Stimulated activated CD4-positive, alpha-beta T cell treated with anti-CD3 and anti-CD28 coated beads, Interleukin-4, amount 100 ng/mL, for 48 hours (primary cell): Measurements from ENCODE around the gene MALRD1.

Source experiments
- DNase-seq, 2 donors: peaks; one replicate each; pipeline ENCODE4 v3.0.0-alpha.2; 2020; ENCODE audit warnings: low read depth in 2 of 2

The MALRD1 gene

DNA sequence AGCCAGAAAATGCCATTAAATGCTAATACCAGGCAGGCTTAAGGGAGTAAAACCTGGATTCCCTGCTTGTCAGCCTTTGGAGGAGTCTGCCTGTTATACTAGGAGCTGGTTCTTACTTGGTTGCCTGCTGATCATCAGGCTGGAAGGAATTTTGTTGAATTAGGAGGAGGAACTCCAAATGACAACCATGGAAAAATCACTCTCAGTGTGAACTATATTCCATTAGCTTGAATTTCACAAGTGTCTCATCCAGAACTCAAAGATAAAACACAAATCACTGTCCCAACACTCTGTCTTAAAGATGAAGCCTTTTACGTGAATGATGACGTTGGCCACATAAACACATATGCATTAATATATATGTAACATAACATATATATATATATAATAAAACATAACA is 528.8 kb downstream of the MALRD1 start:
- no peak for DNase-seq

DNA sequence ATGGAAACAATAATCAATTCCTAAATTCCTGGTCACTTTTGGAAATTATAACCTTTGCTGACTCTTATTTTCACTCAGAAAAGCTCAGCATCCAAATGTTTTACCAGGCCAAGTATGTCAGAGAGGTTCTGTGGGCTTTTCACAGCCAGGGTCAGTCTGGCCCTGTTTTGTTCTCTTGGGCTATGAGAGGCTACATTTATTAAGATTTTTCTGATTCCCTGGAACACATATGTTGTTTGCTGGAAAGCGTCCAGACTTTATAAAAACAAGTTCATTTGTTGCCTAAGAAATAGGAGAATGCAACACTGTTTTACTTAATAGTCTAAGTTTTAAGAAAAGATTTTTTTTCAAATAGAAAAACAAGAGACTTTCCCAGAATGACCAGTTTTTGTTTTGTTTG is 529.2 kb downstream of the MALRD1 start:
- no peak for DNase-seq

DNA sequence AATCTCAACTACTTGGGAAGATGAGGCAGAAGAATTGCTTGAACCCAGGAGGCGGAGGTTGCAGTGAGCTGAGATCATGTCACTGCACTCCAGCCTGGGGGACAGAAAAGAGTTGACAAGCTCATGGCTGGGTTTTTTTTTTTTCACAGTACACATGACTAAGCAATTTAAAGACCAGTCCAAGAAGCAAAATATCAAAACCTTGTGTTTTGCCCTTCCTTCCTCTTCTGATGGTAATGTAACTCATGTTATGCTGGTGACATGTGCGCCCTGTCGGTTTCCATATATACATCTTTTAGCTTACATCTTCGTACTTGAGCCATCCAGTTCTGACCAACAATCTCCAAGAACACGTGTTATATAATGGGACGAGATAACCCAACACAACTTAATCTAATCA is 530.0 kb downstream of the MALRD1 start:
- no peak for DNase-seq

DNA sequence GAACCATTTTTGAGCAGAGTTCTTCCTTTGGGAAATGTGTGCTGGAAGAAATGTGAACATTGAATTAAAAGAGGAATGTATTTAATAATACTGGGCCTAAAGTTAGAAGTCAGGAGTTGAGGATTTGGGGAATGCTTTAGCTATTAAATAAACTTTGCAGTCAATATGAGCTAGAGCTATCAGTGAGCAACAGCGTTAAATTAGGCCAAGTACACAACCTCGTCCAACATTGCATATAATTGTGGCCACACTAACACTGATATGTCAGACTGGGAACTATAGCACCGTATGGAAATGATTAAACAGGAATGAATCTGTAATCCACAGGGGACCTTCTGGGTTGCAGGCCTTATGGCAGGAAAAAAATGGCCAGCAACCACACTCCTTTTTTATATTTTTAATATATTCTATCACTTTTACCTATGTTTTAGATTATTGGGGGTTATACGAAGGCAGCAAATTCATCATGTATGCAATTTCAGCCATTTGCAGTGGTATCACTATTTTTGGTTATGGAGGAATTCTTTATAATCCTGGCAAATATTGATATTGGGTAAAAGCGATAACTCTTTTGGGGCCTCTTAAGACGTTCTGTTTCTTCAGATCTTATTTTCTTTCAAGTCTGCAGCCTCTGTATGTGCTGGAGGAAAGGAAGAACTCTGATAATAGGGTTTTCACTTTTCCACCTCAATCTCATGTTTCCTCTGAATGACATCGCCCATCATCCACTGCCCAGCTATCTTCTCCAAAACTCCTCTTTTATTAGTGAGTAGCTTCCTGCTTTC is 531.4 kb downstream of the MALRD1 start:
- DNase-seq, result no peak

DNA sequence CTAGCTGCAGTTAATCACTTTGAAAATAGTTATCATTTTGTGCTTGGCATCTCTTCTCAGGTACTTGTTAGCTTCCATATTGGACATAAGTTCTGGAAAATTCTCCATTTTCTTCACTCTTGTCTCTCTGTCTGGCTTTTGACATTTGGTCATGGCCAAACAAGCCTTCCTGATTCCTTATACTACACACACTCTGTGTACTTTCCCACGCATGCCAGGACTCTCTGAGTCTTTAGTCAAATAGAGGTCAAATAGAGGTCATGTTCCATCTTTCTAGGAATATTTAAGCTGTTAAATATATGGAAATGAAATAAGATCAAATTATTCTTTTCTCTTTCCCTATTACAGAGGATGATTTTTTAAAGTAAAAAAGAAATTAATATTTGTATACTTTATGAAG is 532.1 kb downstream of the MALRD1 start:
- DNase-seq, result no peak

DNA sequence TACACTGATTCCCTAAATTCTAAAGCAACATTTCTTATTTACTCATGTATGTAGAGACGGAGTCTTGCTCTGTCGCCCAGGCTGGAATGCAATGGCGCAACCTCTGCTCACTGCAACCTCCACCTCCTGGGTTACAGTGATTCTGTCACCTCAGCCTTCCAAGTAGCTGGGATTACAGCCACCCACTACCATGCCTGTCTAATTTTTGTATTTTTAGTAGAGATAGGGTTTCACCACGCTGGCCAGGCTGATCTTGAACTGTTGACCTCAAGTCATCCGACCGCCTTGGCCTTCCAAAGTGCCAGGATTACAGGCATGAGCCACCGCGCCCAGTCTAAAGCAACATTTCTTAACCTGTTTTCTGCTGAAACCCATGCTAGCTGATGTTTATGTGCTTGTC is 540.0 kb downstream of the MALRD1 start:
- no peak for DNase-seq

DNA sequence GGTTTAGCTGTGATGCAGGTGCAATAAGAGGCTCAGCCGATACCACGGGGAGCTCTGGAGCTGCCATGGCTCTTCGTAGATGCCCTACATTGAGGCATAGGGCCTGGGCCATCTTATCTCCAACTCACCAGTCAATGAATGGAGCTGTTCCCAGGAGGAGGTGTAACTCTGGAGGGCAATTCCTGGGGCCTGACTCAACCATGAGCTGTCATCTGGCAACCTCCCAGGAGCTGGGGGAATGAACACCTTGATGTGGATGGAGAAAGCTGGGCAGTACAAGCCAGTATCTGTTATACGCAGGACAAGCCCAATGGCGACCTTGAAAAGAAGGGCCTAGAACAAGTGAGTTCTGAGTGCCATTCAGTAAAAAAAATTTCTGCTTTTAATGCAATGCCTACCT is 543.7 kb downstream of the MALRD1 start:
- DNase-seq, result no peak

DNA sequence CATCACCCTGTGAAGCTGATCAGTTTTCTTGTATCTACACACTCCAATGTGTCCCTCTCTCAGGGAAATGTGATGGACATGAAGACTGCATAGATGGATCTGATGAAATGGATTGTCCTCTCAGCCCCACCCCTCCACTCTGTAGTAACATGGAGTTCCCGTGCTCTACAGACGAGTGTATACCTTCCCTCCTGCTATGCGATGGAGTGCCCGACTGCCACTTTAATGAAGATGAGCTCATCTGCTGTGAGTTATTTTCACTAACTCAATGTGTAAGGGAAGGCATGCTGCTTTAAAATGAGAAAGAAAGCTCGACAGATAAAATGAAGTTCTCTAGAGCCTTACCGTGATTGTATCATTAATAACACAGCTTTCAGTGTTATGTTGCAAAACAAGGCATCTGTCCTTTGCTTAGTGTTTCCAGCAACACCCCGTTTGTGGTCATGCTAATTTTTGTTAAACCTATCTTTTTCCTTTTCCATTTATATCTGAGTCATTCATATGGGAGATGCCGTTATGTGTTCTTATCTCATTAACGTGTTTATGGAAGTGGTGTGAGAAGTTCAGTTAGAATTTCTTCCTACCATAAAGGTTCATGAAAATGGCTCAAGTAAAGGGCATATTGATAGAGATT is 546.7 kb downstream of the MALRD1 start:
- DNase-seq, result no peak

DNA sequence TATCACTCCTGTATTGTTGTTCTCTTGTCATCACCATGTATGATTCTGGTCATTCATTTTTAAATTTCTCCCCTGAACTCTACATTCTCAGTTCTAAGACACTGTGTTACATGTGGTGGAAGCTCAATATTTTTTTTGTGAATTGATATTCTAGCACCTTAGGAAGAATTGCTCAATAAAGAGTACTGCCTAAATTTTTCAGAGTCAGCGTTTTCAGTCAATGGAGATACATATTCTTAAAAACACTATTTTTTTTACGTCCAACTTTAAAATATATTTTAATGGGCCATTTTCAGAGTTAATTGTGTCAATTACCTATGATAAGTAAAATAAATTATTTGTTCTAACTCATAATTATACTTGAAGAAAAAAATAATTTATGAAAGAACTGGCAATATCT is 557.2 kb downstream of the MALRD1 start:
- no peak for DNase-seq

DNA sequence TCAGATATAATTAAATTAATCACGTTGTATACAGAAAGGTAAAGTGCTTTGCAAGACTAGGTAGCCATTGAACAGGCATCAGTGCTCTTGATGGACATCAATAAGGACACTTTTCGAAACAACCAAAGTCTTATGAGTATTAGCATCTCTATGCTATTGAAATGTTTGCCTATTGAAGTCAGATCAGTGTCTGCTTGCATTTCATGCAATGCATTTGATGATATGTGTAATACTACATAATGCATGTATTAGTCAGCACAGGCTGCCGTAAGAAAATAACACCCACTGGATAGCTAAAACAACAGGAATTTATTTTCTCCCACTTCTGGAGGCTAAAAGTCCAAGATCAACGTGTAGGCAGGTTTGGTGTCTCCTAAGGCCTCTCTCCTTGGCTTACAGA is 558.4 kb downstream of the MALRD1 start:
- no peak for DNase-seq

DNA sequence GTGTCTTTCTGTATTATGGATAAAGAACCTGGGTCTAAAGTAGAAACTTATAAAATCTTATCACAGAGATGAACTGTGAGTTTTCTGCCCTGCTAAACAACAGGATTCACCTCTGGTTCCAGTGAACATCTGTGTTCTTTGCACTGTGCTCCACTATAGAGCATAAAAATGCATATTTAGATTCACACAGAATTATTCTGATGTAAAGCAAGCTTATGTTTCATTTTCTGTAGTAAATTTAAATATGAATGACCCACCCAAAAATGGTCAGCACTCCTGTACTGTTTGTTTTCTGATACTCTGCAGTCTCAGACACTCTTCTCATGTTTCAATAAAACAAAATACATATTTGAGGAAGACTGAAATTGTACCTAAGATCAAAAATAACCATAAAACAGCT is 563.2 kb downstream of the MALRD1 start:
- DNase-seq, result no peak

DNA sequence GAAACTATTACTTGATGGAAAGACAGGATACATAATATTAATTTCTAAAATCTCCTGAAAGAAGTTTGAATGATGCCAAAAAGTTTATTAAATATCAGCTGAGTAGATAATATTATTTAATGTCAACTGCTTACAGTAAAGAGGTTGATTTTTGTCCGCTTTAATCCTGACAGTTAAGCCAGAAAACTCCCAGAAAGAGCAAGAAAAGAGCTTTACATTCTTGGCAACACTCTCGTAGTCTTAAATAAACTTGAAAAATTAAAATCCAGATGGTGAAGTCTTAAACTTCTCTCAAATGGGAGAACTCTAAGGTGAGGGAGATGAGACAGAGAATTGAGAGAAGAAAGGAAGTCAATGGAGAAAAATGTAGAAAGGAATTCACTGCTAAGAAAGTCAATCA is 568.4 kb downstream of the MALRD1 start:
- no peak for DNase-seq

DNA sequence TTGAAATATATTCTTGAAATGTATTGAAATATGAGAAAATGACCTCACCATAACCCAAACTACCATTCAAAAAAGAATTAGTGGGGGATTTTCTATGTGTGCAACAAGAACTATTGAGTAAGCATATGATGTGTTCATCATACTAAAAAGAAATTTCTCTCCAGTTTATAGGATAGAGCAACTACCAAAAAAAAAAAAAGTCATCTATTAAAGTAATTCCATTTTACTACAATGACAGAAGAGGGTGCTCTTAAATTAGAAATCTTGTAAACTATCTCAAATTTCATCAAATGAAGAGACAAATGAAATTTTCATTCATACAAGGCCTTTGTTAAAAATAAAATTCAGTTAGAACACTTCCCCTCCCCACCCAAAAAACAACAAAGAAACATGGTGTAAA is 572.2 kb downstream of the MALRD1 start:
- no peak for DNase-seq

DNA sequence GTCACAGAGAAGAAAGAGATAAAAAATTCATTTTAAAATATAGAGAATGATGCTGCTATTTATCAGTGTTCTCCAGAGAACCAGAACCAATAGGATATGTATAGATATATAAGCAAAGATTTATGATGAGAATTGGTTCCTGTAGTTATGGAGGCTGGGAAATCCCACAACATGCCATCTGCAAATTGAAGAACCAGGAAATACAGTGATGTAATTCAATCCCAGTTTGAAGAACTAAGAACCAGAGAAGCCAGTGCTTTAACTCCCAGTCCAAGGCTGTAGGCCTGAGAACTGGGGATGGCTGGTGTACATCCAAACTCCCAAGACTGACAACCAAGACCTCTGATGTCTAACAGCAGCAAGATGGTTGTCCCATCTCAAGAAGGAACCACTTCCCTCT is 574.7 kb downstream of the MALRD1 start:
- no peak for DNase-seq

DNA sequence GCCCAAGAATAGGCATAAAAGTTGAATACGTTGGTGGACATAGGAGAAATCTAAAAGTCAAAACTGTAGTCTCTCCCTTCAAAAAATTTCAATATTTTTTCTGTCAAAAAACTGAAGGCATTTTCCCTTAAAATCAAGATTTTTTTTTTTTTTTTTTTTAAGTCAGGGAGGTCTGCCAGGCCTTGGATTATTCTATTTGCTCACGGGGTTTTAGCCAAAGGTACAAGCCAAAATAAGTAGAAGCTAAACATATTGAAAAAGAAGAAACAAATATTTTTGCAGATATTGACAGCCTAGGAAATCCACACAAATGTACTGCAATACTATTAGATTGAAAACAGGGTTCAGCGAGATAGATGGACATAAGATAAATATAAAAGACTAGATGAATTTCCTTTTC is 577.6 kb downstream of the MALRD1 start:
- no peak for DNase-seq

DNA sequence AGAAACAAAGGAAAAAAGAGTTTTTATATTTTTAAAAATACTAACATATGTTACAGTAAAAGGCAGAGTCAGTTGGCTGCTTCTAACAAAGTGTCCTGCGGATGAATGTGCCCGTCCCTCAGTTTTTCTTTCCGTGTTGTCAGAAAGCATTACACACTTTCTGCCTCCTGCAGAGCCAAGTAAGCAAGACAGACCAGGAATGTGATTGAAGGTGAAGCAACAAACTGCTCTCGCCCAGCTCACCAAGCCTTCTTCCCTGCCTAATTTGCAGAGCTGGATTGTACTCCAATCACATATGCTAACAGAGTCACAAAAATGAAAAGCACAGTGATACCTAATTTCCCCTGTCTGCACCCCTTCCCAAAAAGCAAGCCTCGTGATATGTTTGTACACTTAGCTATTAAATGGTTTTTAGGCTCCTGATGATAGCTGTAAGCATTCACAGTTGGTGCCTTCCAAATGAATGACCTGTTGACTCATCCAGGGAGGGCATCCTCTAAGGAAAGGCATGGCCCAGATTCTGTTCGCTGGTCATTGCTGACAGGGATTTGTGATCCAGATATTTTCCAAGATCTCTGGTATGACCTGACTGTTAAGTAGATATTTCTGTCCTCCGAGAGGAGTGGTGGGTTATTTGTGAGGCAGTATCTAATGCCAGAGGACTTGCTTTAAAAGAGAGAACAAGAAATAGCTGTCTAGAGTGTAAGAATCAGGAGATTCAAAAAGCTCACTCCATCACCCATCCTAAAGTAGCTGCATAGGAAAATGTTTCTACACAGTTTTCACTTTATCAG is 580.4 kb downstream of the MALRD1 start:
- no peak for DNase-seq

DNA sequence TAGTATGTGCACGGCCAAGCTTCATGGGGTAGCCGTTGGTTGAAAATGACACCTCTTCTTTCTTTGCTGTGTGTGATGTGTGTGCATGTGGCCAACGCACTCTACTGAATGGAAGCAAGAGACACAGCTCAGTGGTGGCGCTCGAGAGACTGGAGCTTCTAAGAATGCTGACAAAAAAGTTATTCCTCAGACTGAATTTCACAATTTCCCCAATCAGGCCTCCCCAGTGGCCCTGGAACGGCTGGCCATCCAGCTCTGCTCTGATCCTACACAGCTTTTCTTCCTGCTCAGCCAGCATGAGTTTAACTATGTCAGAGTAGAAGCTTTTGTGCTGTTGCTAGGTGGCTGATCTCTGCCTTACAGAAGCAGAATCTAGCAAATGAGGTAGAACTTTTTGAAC is 581.0 kb downstream of the MALRD1 start:
- no peak for DNase-seq

DNA sequence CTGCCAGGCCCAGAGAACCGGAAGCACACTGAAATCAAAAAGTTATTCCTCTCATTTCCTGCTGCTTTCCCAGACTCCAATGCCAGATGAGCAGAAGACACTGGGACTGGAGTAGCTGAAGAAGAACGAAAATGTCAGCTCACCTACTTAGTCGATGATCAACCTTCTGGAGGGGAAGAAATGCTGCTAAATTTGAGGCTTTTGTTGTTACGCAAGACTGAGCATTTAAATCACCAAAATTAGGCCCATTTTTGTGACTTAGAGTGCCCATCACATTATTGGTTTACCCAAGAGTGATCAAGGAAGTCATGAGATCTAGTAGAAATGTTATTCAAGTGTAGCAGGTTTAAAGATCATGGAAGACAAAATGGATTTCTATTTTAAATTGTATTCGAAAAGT is 585.6 kb downstream of the MALRD1 start:
- DNase-seq, result no peak

DNA sequence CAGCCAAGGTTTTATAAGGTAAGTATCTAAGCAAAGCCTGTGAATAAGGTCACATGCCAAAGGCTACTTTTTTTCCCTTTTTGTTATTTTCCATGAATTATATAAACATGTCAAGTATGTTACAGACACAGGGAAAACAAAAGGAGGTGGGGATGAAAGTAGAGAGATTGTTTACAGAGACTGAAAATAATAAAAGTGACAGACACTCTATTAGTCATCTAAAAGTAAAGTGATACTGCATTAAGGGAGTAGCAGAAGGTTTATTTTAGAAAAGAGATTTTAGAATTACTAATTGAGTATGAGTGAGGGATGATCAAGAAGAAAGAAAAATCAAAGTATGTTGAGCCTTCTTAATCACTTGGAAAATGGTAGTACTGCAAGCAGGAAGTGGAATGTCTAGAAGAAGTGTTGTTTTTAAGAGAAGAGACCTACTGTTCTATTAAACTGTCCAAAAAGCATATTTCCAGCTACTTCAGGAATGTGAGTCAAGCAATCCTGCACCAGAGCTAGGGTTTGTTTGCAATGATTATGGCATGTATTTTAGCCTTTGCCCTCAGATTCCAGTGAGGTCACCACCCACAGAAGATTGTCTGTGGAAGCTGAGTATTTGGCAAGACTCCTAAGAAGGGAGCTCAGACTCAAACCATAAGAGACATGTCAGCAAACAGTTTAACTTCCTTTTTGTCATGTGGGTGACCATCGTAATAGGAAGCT is 589.7 kb downstream of the MALRD1 start:
- DNase-seq, result no peak

DNA sequence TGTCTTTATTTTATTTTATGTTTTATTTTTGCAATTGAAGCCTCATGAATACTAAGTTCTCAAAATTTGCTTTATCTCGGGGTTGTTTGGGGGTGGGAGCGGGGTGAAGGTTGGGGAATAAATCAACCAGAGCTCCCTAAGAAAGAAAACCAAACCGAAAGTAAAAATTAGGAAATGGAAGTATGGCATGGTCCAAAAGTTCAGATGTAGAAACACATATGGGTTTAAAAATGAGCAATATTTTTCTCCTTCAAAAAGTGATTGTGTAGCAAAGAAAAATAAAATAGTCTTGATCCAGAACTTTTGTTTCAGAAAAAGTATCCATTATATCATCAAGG is 590.3 kb downstream of the MALRD1 start:
- no peak for DNase-seq

DNA sequence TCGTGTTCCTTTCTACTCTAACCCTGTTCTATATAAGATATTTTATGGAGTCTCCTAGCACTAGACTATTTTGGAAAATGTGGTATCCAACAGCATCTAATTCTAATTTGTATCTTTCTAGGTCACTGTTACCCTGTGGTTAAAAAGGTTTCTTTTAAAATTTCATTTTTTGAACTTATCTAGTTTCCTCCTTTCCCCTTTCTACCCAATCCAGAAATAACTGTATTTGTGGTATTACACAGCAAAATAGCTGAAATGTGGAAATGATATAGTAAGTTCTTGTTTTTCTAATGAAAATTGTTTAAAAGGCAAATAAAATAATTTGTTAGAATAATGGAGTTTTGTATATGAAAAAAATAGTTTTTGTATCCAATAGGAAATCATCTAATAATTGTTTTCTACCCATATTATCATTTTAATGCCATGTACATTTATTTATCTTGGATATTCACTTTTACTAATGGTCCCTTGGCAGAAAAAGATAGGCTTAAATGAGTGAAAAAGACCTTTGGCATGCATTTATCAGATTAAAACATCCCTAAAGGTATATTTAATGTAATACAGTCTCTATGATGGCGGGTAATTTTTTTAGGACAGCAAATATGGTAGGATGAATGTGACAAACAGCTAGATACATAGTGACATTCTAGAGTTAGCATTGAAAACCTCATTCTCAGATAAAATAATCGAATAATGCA is 592.1 kb downstream of the MALRD1 start:
- no peak for DNase-seq

DNA sequence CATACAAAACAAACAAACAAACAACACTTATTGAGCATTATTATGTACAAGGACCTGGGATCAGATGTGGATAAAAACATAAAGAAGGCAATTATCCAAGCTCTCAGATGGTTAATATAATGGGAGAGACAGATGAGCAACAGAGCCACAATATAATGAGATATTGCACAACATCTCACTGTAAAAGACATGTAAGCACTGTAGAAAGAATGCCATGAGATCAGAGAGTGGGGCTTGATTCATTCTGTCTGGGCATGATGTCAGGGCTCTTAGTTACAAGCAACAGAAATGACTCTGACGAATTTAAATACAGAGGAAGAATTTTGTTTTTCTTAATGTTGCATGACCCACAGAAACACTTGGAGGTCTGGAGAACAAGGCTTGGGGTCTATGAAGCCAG is 602.9 kb downstream of the MALRD1 start:
- DNase-seq, result no peak
